Endothelial cell (in vitro differentiated cells): ENCODE results near the gene CTNNA2. TPM values are rescaled to one million over a fixed set of nuclear protein-coding genes. Genes with fewer than 3 reads are reported as not detected.
"Not testable (repeated sequence)": the region's sequence is repeated elsewhere in the genome, so short reads cannot be mapped to it uniquely, and the experiment has no call there.

Source experiments
- DNase-seq: peaks from one replicate; pipeline ENCODE4 v3.0.0; 2021; ENCODE audit warnings: low spot score
- H3K27ac Mint-ChIP-seq: one replicate; pipeline ENCODE4 v1.8.0; 2021; ENCODE audit warnings: mixed read lengths, inconsistent platforms; ENCODE audit not compliant: unreplicated experiment
- H3K27me3 Mint-ChIP-seq: one replicate; pipeline ENCODE4 v1.8.0; 2021; ENCODE audit warnings: mild to moderate bottlenecking, moderate library complexity, mixed read lengths, inconsistent platforms; ENCODE audit not compliant: unreplicated experiment
- H3K36me3 Mint-ChIP-seq: one replicate; pipeline ENCODE4 v1.8.0; 2021; ENCODE audit warnings: mild to moderate bottlenecking, low read depth, mixed read lengths, inconsistent platforms; ENCODE audit not compliant: unreplicated experiment
- H3K4me1 Mint-ChIP-seq: one replicate; pipeline ENCODE4 v1.8.0; 2021; ENCODE audit warnings: mild to moderate bottlenecking, mixed read lengths, inconsistent platforms; ENCODE audit not compliant: unreplicated experiment
- H3K4me3 Mint-ChIP-seq: one replicate; pipeline ENCODE4 v1.8.0; 2021; ENCODE audit warnings: mild to moderate bottlenecking, mixed read lengths, inconsistent platforms; ENCODE audit not compliant: unreplicated experiment
- H3K9me3 Mint-ChIP-seq: one replicate; pipeline ENCODE4 v1.8.0; 2021; ENCODE audit warnings: mixed read lengths, inconsistent platforms; ENCODE audit not compliant: unreplicated experiment
- CTCF ChIP-seq: fragments of 200-600 bp; sonication (generic); IDR thresholded peaks from one replicate; pipeline ENCODE4 v1.5.0; 2021; ENCODE audit warnings: antibody characterized with exemption; ENCODE audit not compliant: unreplicated experiment
- total RNA-seq: library from RNA; stranded (reverse); fragmentation: NEBNext Ultra II Directional; extraction: Animal tissue kit (Norgen Biotek cat#: 25700); gene quantifications from one replicate; pipeline ENCODE4 v1.2.1, GENCODE V29; 2021; ENCODE audit not compliant: unreplicated experiment

Gene CTNNA2
- total RNA-seq, 1 donor from 2014 or later: 4.7 TPM

GRCh38 chr2:80145499-80145898, 632.6 kb downstream of the CTNNA2 start:
- no peak overlapping the region for H3K27ac Mint-ChIP-seq
- no peak for TF ChIP-seq CTCF
- no peak for DNase-seq

GRCh38 chr2:80146757-80147156, 633.9 kb downstream of the CTNNA2 start:
- not testable (repeated sequence) for H3K27me3 Mint-ChIP-seq, H3K9me3 Mint-ChIP-seq, H3K27ac Mint-ChIP-seq, H3K36me3 Mint-ChIP-seq, H3K4me1 Mint-ChIP-seq, DNase-seq, H3K4me3 Mint-ChIP-seq

More at GRCh38 chr2:80145499-80145898, 632.6 kb downstream of the CTNNA2 start:
- Mint-ChIP-seq H3K9me3 (no peaks in the 10 kb centered on the region), H3K36me3 (no peaks in the 10 kb centered on the region), H3K27me3 (peaks cover 2% of the 10 kb centered on the region), H3K4me3 (no peak overlapping the region), H3K4me1 (no peaks in the 10 kb centered on the region)

- H3K9me3 Mint-ChIP-seq: no peaks in the 10 kb centered on the region
Observed at GRCh38 chr2:80147690-80148089, 634.8 kb downstream of the CTNNA2 start.

GRCh38 chr2:80148906-80149305, 636.1 kb downstream of the CTNNA2 start:
- no peaks in the 10 kb centered on the region for H3K9me3 Mint-ChIP-seq
- H3K36me3 Mint-ChIP-seq: no peaks in the 10 kb centered on the region
- H3K4me1 Mint-ChIP-seq: peaks cover 6% of the 10 kb centered on the region
- peaks cover 2% of the 10 kb centered on the region for H3K27me3 Mint-ChIP-seq
- TF ChIP-seq CTCF: no peak
- no peak overlapping the region for H3K27ac Mint-ChIP-seq
- DNase-seq: no peak
- no peak overlapping the region for H3K4me3 Mint-ChIP-seq

More at GRCh38 chr2:80147690-80148089, 634.8 kb downstream of the CTNNA2 start:
- peaks cover 6% of the 10 kb centered on the region for H3K4me1 Mint-ChIP-seq
- DNase-seq: no peak
- H3K27me3 Mint-ChIP-seq: peaks cover 2% of the 10 kb centered on the region
- H3K36me3 Mint-ChIP-seq: no peaks in the 10 kb centered on the region
- no peak overlapping the region for H3K27ac Mint-ChIP-seq
- H3K4me3 Mint-ChIP-seq: no peak overlapping the region
- no peak for TF ChIP-seq CTCF

GRCh38 chr2:80149991-80150390, 637.1 kb downstream of the CTNNA2 start:
- H3K36me3 Mint-ChIP-seq: no peaks in the 10 kb centered on the region
- DNase-seq: no peak
- no peak overlapping the region for H3K4me3 Mint-ChIP-seq
- no peak overlapping the region for H3K27ac Mint-ChIP-seq
- H3K4me1 Mint-ChIP-seq: peaks cover 6% of the 10 kb centered on the region
- no peaks in the 10 kb centered on the region for H3K9me3 Mint-ChIP-seq
- peaks cover 2% of the 10 kb centered on the region for H3K27me3 Mint-ChIP-seq
- TF ChIP-seq CTCF: no peak
